Measurements from ENCODE around the gene SHCBP1L. TPM values are rescaled to one million over a fixed set of nuclear protein-coding genes. Genes with fewer than 3 reads are reported as not detected.

The SHCBP1L gene
- total RNA-seq, 2 experiments from 2014 or later: not detected

GRCh38 chr1:182872881-182873280, 80.1 kb downstream of the SHCBP1L start:
- no peaks in the 10 kb centered on the region for H3K27me3 Mint-ChIP-seq
- no peak overlapping the region for H3K4me3 Mint-ChIP-seq
- peaks cover 86% of the 10 kb centered on the region for H3K36me3 Mint-ChIP-seq (ENCODE audit: low read depth)
- no peaks in the 10 kb centered on the region for H3K9me3 Mint-ChIP-seq
- no peak for DNase-seq
- ChIA-PET CTCF (interaction anchor here (0.8 kb wide), 1 partner anchor 9 kb away, joined by 3 read pairs; no protein-coding TSS in a partner anchor), POLR2A (no interaction called here)
- no peak overlapping the region for H3K27ac Mint-ChIP-seq
- H3K4me1 Mint-ChIP-seq: peaks cover 5% of the 10 kb centered on the region

GRCh38 chr1:182869241-182869666, 83.7 kb downstream of the SHCBP1L start:
- peaks cover 2% of the 10 kb centered on the region for H3K4me1 Mint-ChIP-seq
- POLR2A ChIA-PET: no interaction called here

GRCh38 chr1:182867861-182868260, 85.1 kb downstream of the SHCBP1L start:
- H3K27ac Mint-ChIP-seq: no peak overlapping the region
- H3K27me3 Mint-ChIP-seq: no peaks in the 10 kb centered on the region
- H3K9me3 Mint-ChIP-seq: no peaks in the 10 kb centered on the region
- CTCF ChIA-PET: interaction anchor here (2.0 kb wide), 1 partner anchor 9 kb away, joined by 4 read pairs; no protein-coding TSS in a partner anchor
- DNase-seq: no peak
- no peak overlapping the region for H3K4me3 Mint-ChIP-seq
- POLR2A ChIA-PET: no interaction called here
- peaks cover 75% of the 10 kb centered on the region for H3K36me3 Mint-ChIP-seq (ENCODE audit: low read depth)
- H3K4me1 Mint-ChIP-seq: peaks cover 2% of the 10 kb centered on the region

More at GRCh38 chr1:182869241-182869666, 83.7 kb downstream of the SHCBP1L start:
- Mint-ChIP-seq H3K27me3 (no peaks in the 10 kb centered on the region), H3K27ac (peak overlapping the region; percentile 31), H3K36me3 (ENCODE audit: low read depth) (peaks cover 87% of the 10 kb centered on the region), H3K9me3 (no peaks in the 10 kb centered on the region), H3K4me3 (no peak overlapping the region)
- CTCF ChIA-PET: interaction anchor here (2.0 kb wide), 1 partner anchor 11 kb away, joined by 4 read pairs; no protein-coding TSS in a partner anchor
- DNase-seq: no peak

GRCh38 chr1:182863940-182864339, 89.0 kb downstream of the SHCBP1L start:
- Mint-ChIP-seq H3K4me3 (no peak overlapping the region), H3K27me3 (no peaks in the 10 kb centered on the region), H3K4me1 (peaks cover 7% of the 10 kb centered on the region), H3K27ac (no peak overlapping the region), H3K36me3 (ENCODE audit: low read depth) (peaks cover 76% of the 10 kb centered on the region), H3K9me3 (no peaks in the 10 kb centered on the region)
- ChIA-PET CTCF (interaction anchor here (0.6 kb wide), 1 partner anchor 26 kb away, joined by 3 read pairs; no protein-coding TSS in a partner anchor), POLR2A (no interaction called here)
- DNase-seq: no peak

GRCh38 chr1:182862827-182863226, 90.1 kb downstream of the SHCBP1L start:
- DNase-seq: no peak
- ChIA-PET POLR2A (no interaction called here), CTCF (no interaction called here)
- Mint-ChIP-seq H3K9me3 (no peaks in the 10 kb centered on the region), H3K4me3 (no peak overlapping the region), H3K36me3 (ENCODE audit: low read depth) (peaks cover 80% of the 10 kb centered on the region), H3K27ac (no peak overlapping the region), H3K27me3 (no peaks in the 10 kb centered on the region), H3K4me1 (peaks cover 7% of the 10 kb centered on the region)

GRCh38 chr1:182861994-182862393, 91.0 kb downstream of the SHCBP1L start:
- POLR2A ChIA-PET: no interaction called here
- H3K4me3 Mint-ChIP-seq: no peak overlapping the region
- no peak for DNase-seq
- no peak overlapping the region for H3K27ac Mint-ChIP-seq
- H3K9me3 Mint-ChIP-seq: no peaks in the 10 kb centered on the region
- H3K27me3 Mint-ChIP-seq: no peaks in the 10 kb centered on the region
- H3K36me3 Mint-ChIP-seq (ENCODE audit: low read depth): peaks cover 79% of the 10 kb centered on the region
- CTCF ChIA-PET: interaction anchor here (0.8 kb wide), 1 partner anchor 27 kb away, joined by 3 read pairs; no protein-coding TSS in a partner anchor
- peaks cover 7% of the 10 kb centered on the region for H3K4me1 Mint-ChIP-seq

- ChIA-PET CTCF (no interaction called here), POLR2A (no interaction called here)
- no peak overlapping the region for H3K4me3 Mint-ChIP-seq
- peaks cover 7% of the 10 kb centered on the region for H3K4me1 Mint-ChIP-seq
- no peaks in the 10 kb centered on the region for H3K27me3 Mint-ChIP-seq
- no peak for DNase-seq
- H3K36me3 Mint-ChIP-seq (ENCODE audit: low read depth): peaks cover 78% of the 10 kb centered on the region
- H3K9me3 Mint-ChIP-seq: no peaks in the 10 kb centered on the region
- no peak overlapping the region for H3K27ac Mint-ChIP-seq
Measured at GRCh38 chr1:182860658-182861057, 92.3 kb downstream of the SHCBP1L start.

- no peak for DNase-seq
- ChIA-PET POLR2A (no interaction called here), CTCF (interaction anchor here (1.1 kb wide), 1 partner anchor 14 kb away, joined by 3 read pairs; no protein-coding TSS in a partner anchor)
- no peaks in the 10 kb centered on the region for H3K9me3 Mint-ChIP-seq
- H3K36me3 Mint-ChIP-seq (ENCODE audit: low read depth): peaks cover 81% of the 10 kb centered on the region
- H3K4me1 Mint-ChIP-seq: peaks cover 5% of the 10 kb centered on the region
- no peaks in the 10 kb centered on the region for H3K27me3 Mint-ChIP-seq
- H3K4me3 Mint-ChIP-seq: no peak overlapping the region
- H3K27ac Mint-ChIP-seq: no peak overlapping the region
Measured at GRCh38 chr1:182857212-182857611, 95.8 kb downstream of the SHCBP1L start.

- peaks cover 80% of the 10 kb centered on the region for H3K36me3 Mint-ChIP-seq (ENCODE audit: low read depth)
- no peak overlapping the region for H3K4me3 Mint-ChIP-seq
- H3K27ac Mint-ChIP-seq: no peak overlapping the region
- H3K27me3 Mint-ChIP-seq: no peaks in the 10 kb centered on the region
- ChIA-PET POLR2A (no interaction called here), CTCF (no interaction called here)
- no peak for DNase-seq
- H3K9me3 Mint-ChIP-seq: no peaks in the 10 kb centered on the region
- H3K4me1 Mint-ChIP-seq: peaks cover 4% of the 10 kb centered on the region
Measured at GRCh38 chr1:182855911-182856310, 97.1 kb downstream of the SHCBP1L start.

- Mint-ChIP-seq H3K4me1 (peaks cover 32% of the 10 kb centered on the region), H3K27ac (no peak overlapping the region), H3K9me3 (no peaks in the 10 kb centered on the region), H3K4me3 (no peak overlapping the region), H3K36me3 (ENCODE audit: low read depth) (peaks cover 77% of the 10 kb centered on the region), H3K27me3 (no peaks in the 10 kb centered on the region)
- POLR2A ChIA-PET: no interaction called here
- no peak for DNase-seq
- CTCF ChIA-PET: no interaction called here
Measured at GRCh38 chr1:182851825-182852224, 101.1 kb downstream of the SHCBP1L start.

GRCh38 chr1:182850319-182850718, 102.6 kb downstream of the SHCBP1L start:
- H3K36me3 Mint-ChIP-seq (ENCODE audit: low read depth): peaks cover 78% of the 10 kb centered on the region
- ChIA-PET CTCF (interaction anchor here (0.6 kb wide), 1 partner anchor 20 kb away, joined by 4 read pairs; no protein-coding TSS in a partner anchor), POLR2A (no interaction called here)

More at GRCh38 chr1:182850319-182850718, 102.6 kb downstream of the SHCBP1L start:
- H3K27ac Mint-ChIP-seq: no peak overlapping the region
- H3K27me3 Mint-ChIP-seq: no peaks in the 10 kb centered on the region
- H3K4me1 Mint-ChIP-seq: peaks cover 44% of the 10 kb centered on the region
- H3K9me3 Mint-ChIP-seq: no peaks in the 10 kb centered on the region
- DNase-seq: no peak
- no peak overlapping the region for H3K4me3 Mint-ChIP-seq

Other genes with a start within 250 kb of the SHCBP1L start
- gene NPL, start 163.4 kb downstream of the SHCBP1L start, total RNA-seq: 1 to 10 TPM; 2.7 to 3.1 TPM
- gene DHX9, start 113.8 kb downstream of the SHCBP1L start, total RNA-seq: 100 to 1,000 TPM; 206 to 225 TPM
- gene LAMC1, start 70.3 kb upstream of the SHCBP1L start, total RNA-seq: not detected
- under 1 TPM; 0.04 to 0.05 TPM for gene LAMC2, start 233.1 kb upstream of the SHCBP1L start, total RNA-seq